Esophagus muscularis mucosa (tissue), 3 donors: ENCODE measurements around the gene ERH.

Experiments
- POLR2A ChIP-seq: fragments of 450-650 bp; IDR thresholded peaks from one replicate; pipeline ENCODE4 v1.6.1; 2017; ENCODE audit warnings: antibody characterized with exemption, moderate library complexity, mild to moderate bottlenecking, low read depth
- POLR2AphosphoS5 ChIP-seq, 2 donors: sonication (generic); formaldehyde crosslinking; IDR thresholded peaks; one replicate each; pipeline ENCODE4 v1.6.1; 2017; ENCODE audit warnings: antibody characterized with exemption in 2 of 2
- TF ChIP-seq, protein P1 (sequence below), 3 experiments: fragments of 200-600 bp in 2 of 3; fragments of 450-650 bp in 1 of 3; sonication (generic) in 2 of 3; IDR thresholded peaks; one replicate each; pipeline ENCODE4 v1.5.1; 2017 to 2019; ENCODE audit warnings: antibody characterized with exemption in 3 of 3, mild to moderate bottlenecking in 2 of 3, moderate library complexity in 1 of 3

DNA sequence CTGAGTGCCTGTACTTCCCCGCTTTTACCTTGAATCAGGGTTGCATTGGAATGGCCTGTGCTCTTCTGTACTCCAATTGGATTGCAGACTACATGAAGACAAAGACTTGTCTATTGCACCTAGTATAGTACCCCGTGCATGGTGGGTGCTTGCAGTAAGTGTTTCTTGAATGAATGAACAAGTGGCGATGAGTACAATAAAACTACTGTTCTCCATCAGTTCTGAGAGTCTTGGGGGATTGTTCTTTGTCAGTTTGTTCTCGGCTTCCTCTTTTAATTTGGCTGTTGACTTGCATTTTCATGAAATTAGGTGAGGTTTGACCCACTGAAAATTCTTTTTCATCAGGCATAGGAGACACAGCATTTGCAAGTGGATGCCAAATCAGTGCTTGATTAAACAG is 34.1 kb downstream of the ERH start:
- TF ChIP-seq POLR2AphosphoS5 (IDR thresholded peaks at IDR 0.05) (no peak), POLR2A (no peak)
- TF ChIP-seq, protein P1, sequence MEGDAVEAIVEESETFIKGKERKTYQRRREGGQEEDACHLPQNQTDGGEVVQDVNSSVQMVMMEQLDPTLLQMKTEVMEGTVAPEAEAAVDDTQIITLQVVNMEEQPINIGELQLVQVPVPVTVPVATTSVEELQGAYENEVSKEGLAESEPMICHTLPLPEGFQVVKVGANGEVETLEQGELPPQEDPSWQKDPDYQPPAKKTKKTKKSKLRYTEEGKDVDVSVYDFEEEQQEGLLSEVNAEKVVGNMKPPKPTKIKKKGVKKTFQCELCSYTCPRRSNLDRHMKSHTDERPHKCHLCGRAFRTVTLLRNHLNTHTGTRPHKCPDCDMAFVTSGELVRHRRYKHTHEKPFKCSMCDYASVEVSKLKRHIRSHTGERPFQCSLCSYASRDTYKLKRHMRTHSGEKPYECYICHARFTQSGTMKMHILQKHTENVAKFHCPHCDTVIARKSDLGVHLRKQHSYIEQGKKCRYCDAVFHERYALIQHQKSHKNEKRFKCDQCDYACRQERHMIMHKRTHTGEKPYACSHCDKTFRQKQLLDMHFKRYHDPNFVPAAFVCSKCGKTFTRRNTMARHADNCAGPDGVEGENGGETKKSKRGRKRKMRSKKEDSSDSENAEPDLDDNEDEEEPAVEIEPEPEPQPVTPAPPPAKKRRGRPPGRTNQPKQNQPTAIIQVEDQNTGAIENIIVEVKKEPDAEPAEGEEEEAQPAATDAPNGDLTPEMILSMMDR (IDR thresholded peaks at IDR 0.05): no peak
